Globus pallidus (tissue), 1 donor: ENCODE data around the gene CASP9.
"Not testable (repeated sequence)": the region's sequence is repeated elsewhere in the genome, so short reads cannot be mapped to it uniquely, and the experiment has no call there.

Source experiments
- DNase-seq: peaks from one replicate; pipeline ENCODE4 v3.0.0-alpha.2; 2015; ENCODE audit warnings: low spot score

Gene CASP9

DNA sequence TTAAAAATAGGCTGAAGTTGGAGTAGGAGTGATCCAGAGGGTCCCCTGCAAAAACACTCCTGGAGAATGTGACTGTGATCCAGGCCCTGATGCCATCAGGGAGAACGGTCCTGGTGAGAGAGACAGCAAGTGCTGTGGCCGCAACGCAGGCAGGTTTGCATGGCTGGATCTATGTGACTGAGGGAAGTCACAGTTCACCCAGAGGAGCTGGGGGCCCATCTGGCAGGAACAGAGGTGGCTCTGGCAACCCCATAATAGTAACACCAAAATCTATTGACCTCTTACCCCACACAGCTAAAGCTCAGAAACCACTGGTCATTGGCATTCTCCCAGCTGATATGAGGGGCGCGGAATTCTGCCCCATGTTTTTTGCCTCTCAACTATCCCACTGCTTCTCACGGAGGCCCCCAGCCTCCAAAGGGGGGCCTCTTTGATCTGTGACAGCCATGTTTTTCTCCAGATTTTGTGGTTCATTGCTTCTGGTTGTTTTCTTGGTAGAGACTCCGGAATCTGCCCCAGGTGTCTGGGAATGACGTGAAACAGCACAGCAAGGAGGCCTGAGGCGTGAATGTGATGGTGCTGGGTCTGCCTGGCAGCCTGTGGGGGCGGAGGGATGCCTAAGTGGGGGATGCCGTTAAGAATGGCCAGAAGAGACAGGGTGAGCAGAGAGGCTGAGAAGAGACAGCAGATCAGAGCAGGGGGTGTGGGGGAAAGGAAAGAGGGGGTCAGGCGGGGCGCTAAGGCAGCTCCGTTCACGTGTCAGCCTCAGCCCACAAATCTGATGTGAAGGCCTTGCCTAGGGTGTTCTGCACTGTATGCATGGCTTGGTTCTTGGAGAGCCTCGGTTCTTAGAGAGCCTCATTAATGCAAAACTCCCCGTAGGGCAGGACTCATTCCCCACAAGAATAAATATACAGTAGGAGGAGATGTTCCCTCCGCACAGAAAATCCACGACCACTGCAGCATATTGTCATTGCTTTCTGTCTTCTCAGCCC lies 23.5 kb downstream of the CASP9 start:
- no peak for DNase-seq

DNA sequence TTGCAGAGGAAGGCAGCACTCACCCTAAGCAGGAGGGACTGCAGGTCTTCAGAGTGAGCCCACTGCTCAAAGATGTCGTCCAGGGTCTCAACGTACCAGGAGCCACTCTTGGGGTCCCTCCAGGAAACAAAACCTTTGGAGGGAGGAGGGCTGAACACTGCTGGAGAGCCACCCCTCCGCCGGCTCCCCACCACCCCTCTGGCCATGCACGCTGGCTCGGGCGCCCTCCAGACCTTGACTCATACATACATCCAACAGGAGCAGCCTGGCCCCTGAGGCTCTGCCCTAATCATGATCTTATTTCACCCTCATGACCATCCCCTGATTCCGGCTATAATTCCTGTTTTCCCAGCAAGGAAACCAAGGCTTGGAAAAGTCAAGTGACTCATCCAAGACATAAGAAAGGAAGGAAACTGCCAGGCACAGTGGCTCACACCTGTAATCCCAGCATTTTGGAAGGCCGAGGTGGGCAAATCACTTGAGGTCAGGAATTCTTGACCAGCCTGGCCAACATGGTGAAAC lies 30.1 kb downstream of the CASP9 start:
- no peak for DNase-seq

DNA sequence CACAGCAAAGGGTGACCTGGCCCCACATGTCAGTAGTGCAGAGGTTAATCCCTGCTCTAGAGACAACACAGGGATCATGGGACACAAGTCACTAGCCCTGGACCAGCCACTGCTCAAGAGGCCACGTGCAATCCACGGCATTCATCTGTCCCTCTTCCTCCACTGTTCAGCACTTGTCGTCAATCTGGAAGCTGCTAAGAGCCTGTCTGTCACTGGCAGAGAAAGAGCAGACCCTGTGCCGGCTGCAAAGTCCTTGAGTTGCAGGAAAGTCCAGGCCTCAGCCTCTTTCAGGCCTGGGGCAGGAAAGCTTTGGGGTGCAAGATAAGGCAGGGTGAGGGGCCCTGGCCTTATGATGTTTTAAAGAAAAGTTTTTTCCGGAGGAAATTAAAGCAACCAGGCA lies 31.4 kb downstream of the CASP9 start:
- no peak for DNase-seq

DNA sequence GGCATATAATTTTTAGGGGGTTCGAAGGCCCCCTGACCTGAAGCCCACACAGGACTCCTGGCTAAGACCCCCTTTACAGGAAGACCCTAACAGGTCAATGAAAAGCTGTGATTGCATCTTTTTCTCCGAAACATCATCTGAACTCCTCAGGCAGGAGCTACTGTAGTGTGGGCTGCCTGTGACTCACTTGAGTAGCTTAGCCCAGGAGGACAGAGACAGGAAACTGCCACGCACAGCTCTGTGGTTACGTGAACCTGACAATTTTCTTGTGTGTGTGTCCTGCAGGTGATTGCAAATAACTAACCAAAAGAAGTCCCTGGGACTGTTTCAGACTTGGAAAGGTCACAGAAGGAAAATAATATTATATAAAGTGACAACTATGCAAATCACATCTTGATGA lies 33.0 kb downstream of the CASP9 start:
- DNase-seq, result not testable (repeated sequence)

DNA sequence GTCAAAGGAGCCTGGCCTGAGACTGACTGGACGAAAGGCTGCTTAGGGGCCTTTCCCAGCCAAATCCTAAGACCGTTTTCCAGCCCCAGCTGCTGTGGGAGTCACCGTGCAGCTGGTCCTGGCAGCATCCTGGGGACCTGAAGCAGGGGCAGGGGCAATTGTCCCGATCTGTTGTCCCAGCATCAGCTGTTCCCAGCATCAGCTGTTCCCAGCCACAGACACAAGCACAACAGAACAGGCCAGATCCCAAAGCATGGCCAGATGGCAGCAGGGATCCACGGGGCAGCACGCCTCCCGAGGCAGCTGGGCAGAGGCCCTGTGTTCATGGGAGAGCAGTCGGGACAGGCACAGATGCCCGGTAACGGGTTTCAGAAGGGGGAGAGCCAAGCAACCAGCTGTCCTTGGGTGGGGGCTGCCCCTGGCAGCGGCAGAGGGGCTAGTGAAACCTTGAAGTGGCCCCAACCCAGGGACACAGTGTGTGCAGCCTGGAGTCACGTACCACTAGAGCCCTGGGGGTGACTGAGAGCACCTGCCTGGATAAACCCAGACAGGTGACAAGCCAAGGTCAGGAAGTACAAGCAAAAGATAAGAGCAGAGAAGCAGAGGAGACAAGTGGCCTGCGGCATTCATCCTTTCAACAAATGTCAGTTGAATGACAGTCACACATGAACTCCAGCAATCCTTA lies 34.8 kb downstream of the CASP9 start:
- peak; percentile 46 for DNase-seq

DNA sequence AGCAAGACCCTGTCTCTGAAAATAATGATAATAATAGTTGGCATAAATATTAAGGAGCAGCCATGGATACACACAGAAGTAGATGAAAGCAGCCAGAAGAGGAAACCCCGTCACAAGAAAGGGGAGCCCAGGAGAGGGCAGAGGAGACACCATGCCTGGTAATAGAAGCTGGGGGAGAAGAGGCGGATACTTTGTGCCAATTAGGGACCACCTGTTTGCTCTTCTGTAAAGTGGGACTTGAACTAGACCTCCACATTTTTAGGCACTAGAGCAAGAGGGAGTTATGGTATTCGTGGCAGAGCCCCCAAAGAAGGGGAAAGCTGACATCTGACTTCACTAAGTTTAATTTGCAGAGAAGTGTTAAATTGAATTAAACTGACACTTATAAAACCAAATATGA lies 35.6 kb downstream of the CASP9 start:
- DNase-seq, result no peak

DNA sequence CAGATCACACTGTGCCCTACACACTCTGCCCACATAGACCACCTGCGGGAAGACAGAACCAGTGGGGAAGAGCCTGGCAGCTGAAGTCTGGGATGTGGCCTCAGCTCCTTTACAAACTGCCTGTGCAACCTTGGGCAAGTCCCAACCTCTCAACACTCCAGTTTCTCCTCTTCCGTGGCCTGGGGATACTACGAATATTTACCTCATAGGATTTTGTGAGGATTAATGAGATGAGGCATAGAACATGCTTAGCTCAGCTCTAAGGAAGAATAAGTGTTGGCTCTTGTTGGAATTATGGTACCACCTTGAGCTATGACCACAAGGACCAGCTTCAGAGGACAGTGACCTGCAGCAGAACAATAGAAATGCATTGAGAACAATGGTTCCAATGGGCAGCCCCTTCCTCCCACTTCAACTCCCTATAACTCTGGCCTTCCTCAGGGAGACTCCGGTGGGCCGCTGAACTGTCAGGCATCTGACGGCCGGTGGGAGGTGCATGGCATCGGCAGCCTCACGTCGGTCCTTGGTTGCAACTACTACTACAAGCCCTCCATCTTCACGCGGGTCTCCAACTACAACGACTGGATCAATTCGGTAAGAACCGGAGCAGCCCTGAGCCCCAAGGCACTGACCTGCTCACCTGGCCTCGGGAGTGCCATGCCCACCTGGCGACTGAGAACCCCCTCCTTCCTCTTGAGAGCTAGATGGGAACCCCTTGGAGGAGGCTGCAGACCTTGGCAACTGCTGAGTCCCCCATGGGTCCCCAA lies 37.0 kb downstream of the CASP9 start:
- DNase-seq, result not testable (repeated sequence)

DNA sequence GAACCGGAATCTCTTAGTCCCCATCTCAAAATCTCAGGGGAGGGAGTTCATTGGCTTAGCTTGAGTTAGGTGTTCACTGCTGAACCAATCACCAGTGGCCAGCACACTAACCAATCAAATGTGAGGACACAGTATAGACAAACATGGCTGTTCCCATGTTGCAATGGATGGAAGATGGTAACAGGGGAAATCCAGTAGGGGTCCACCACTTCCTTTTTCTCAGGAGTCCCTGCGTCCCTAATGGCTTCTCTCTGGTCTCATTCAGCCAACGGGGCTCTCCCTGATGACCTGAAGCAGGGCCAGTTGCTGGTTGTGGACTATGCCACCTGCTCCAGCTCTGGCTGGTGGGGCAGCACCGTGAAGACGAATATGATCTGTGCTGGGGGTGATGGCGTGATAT lies 38.4 kb downstream of the CASP9 start:
- no peak for DNase-seq

DNA sequence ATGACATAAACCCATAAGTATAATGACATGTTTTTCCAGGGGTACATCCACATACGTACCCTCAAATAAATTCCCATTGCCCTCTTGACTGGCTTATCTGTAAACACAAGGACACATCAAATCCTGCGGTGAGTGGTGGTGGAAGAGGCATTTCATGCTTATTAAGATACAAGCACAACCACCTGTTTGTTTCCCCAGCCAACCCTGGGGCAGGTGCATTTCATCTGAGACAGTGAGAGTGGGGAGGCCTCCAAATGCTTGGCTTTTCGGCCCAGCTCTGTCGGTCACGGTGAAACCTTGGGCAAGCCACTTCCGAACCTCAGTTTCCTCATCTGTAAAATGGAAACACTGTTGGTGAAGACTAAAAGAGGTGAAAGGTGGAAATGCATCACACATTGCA lies 39.6 kb downstream of the CASP9 start:
- not testable (repeated sequence) for DNase-seq

DNA sequence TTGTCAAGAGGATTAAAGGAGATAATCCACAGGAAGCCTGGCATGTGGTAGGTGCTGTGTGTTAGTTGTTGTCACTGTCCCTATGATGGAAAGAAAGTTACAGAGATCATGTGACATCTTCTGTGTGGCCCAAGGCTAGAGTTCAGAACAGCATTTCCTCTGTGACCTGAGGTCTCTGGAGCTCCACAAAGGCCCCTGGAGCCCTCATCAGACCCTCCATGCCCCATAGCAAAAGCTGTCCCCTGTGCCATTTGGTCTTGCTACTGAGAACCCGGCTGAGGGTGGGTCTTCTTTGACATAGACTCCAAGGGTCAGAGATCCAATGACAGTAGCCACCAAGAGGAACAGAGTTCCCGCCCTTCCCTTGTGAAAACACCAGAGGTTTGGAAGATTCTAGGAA lies 40.0 kb downstream of the CASP9 start:
- DNase-seq, result no peak

DNA sequence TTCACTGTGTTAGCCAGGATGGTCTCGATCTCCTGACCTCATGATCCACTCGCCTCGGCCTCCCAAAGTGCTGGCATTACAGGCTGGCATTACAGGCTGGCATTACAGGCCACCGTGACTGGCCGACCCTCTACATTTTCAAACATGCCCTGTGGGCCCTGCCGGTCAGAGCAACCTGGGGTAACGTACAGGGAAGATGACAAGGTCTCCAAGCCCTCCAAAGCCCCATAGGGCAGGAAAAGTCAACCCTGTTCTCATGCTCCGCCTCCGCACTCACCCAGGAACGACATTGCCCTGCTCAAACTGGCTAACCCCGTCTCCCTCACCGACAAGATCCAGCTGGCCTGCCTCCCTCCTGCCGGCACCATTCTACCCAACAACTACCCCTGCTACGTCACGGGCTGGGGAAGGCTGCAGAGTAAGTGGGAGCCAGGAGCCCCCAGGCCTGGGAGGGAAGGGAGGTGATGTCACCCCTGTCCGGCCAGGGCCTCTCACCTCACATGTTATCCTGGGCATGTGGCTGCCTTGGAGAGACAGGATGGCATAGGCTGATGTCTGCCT lies 41.0 kb downstream of the CASP9 start:
- not testable (repeated sequence) for DNase-seq

DNA sequence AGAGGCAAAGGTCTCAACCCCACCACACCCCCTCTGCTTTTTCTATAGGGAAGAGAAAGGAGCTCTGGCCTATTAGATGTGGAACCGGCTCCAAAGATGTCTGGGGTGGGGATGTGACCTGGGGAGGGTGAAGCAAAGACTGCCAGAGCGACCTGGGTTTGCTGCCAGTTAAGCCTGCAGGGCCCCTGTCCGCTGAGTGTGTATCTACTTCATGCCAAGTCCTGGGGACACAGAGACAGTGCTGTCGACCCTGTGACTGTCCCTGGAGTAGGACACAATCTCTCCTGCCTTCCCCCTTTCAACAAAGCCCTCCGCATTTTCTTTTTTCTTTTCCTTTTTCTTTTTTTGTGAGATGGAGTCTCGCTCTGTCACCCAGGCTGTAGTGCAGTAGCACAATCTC lies 41.6 kb downstream of the CASP9 start:
- DNase-seq, result not testable (repeated sequence)

DNA sequence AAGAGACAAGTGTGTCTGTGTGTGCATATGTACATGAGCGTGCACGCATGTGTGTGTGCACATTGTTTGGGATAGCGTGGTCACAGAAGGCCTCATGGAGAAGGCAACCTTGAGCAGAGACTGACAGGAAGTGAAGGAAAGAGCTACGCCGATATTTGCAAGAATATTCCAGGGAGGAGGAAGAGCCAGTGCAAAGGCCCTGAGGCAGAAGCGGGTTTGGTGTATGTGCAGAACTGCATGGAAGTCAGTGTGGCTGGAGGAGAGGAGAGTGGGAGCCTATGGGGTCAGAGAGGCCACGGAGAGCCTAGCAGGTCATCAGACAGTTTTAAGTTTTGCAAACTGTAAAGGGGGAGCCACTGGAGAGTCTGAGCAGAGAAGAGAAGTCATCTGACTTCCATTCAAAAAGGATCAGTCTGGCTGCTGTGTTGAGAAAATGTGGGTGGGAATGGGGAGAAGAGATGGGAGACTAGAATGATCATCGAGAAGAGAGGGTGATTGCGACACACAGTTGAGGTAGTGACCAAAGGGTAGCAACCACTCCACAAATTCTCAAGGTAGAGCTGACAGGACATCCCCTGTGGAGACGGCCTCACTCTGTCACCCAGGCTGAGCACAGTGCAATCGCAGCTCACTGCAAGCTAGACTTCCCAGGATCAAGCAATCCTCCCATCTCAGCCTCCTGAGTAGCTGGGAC lies 44.2 kb downstream of the CASP9 start:
- DNase-seq, result no peak

DNA sequence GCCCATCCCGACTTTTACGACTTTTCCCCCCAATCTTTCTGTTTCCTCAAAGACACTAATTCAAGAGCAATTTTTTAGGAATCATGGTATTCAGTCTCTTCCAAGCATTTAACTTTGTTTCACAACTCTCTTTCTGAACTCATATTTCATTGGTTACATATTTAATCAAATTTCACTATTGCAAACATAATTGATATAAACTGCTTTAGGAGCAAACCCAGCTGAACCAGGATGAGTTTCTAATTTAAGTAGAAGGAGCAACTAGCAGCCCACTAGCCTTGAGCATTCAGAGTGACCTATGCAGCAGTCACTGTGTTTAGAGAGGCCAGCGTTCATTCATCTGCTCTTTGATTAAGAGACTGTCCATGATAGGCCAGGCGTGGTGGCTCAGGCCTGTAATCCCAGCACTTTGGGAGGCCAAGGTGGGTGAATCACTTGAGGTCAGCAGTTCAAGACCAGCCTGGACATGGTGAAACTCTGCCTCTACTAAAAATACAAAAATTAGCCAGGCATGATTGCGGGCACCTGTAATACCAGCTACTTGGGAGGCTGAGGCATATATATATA lies 46.3 kb downstream of the CASP9 start:
- no peak for DNase-seq

DNA sequence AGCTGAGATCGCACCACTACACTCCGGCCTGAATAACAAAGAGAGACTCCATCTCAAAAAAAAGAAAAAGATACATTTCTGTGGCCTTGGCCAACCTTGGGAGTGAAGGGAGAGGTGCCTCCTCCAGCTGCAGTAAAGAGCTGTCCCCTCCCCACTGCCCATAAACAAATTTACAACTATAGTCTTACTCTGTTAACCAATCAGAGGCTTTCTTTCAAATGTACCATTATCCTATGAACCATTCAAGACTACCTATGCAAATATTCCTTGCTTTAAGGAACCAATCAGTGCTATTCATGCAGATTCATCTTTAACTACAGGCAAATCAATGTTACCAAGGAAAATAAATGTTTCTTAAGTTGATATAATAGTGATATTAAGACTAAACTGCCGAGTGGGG lies 47.1 kb downstream of the CASP9 start:
- no peak for DNase-seq

DNA sequence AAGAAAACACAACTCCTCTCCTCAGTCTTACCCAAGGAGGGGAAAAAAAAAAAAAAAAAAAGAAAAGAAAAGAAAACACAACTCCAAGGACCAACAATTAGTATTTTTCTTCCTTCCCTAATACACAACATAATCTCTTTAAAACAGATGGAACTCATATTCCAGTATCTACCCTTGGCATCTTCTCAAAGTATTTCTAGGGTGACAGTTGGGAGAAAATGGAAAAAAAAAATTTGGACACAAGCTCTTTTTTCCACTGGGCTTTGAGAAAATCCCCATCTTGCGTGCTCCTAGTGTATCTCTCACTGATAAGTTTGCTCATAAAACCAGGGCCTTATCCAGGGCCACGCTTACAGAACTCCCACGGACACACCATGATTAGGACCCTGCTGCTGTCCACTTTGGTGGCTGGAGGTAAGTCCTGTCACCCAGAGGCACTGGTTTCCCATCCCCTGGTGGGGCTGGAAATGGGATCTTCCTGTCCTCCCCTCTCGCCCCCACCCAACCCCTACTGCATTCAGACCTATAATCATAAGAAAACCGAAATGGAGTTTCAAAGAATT lies 48.2 kb downstream of the CASP9 start, which contains the start of gene CELA2B:
Gene CELA2B (plus strand): TSS at position 353 of the 563 bp plus-strand sequence. CDS start 22 bp downstream, at position 375.
- DNase-seq, result no peak

DNA sequence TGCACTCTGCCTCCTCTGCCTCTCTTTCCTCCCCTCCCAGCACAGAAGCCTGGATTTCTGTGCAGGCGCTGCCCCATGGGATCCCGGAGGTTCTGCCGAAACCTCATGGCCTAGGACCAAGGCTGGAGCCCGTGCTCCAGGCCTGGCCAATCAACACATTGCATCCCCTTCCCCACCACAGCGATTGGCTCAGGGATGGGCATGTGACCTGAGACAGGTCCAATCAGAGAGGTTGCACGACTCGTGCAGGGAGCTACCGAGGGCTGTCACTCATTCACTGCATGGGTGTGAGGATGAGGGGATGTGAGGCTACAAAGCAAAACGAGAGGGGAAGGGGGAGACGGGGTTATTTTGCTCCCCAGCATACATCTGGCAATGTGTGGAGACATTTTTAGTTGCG lies 51.4 kb downstream of the CASP9 start:
- DNase-seq, result no peak

DNA sequence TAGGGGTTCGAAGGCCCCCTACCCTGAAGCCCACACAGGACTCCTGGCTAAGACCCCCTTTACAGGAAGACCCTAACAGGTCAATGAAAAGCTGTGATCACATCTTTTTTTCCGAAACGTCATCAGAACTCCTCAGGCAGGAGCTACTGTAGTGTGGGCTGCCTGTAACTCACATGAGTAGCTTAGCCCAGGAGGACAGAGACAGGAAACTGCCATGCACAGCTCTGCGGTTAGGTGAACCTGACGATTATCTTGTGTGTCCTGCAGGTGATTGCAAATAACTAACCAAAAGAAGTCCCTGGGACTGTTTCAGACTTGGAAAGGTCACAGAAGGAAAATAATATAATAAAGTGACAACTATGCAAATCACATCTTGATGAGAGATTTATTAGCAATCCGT lies 52.3 kb downstream of the CASP9 start:
- DNase-seq, result not testable (repeated sequence)

DNA sequence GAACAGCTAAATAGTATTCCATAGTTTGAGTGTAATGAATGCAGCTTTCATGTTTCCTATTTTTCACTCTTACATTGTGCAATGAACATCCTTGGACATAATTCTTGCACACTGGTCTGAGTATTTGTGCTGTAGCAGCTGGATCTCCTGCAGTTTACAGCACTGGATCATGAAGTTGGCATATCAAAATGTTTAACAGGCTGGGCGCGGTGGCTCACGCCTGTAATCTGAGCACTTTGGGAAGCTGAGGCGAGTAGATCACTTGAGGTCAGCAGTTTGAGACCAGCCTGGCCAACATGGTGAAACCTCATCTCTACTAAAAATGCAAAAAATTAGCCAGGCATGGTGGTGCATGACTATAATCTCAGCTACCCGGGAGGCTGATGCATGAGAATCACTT lies 52.9 kb downstream of the CASP9 start:
- DNase-seq, result not testable (repeated sequence)

DNA sequence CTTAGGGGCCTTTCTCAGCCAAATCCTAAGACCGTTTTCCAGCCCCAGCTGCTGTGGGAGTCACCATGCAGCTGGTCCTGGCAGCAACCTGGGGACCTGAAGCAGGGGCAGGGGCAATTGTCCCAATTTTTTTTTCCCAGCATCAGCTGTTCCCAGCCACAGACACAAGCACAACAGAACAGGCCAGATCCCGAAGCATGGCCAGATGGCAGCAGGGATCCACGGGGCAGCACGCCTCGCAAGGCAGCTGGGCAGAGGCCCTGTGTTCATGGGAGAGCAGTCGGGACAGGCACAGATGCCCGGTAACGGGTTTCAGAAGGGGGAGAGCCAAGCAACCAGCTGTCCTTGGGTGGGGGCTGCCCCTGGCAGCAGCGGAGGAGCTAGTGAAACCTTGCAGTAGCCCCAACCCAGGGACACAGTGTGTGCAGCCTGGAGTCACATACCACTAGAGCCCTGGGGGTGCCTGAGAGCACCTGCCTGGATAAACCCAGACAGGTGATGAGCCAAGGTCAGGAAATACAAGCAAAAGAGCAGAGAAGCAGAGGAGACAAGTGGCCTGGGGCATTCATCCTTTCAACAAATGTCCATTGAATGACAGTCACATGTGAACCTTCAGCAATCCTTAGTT lies 54.1 kb downstream of the CASP9 start:
- peak; percentile 20 for DNase-seq
